ENCODE data around the gene EFNA5.
A peak's percentile ranks its signal among the peaks of the same experiment; 100 is the strongest.

Gene EFNA5

GRCh38 chr5:107672211-107673038 is 1.7 kb upstream of the EFNA5 start:
- DNase-seq = peak; percentile 73

GRCh38 chr5:107671742-107672210 is 1.0 kb upstream of the EFNA5 start:
- peak; percentile 43 for DNase-seq

DNA sequence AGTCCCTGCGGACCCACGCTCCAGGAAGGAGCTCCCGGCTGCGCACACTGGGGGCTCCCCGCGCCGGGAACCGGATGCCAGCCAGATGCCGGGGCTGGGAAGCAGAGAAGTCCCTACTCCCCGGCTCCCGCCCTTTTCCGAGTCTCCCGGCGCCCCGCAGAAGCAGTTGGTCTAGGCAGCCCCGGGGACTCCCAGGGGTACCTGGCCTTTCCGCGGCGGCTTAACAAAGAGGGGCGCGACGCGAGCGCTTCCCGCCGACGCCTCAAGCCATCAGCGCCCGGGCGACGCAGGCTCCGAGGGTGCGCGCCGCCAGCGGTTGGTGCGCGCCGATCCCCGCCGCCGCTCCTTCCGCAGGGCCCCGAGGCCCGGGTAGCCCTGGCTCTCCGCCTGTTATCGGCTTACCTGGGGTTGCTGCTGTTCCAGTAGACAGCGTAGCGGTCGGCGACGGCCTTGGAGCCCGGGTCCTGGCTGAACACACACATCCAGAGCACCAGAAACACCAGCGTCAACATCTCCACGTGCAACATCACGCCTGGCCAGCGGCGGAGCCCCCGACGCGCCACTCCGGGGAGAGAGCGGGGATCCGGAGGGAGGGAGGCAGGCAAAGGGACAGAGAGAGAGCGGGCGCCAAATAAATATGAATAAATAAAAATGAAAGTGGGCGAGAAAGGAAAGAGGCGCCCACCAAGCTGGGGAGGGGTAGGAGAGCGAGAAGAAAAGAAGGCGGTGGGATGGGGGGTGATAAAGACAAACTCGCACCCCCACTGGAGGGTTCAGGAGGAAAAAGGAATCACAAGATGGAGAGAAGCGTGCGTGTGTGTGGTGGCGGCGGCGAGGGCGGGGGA is 428 bp downstream of the EFNA5 start:
- no peak for DNase-seq

- peak; percentile 37 for DNase-seq
Observed at GRCh38 chr5:107669096-107670031, 1.4 kb downstream of the EFNA5 start.

GRCh38 chr5:107668154-107669095 is 2.3 kb downstream of the EFNA5 start:
- no peak for DNase-seq

DNA sequence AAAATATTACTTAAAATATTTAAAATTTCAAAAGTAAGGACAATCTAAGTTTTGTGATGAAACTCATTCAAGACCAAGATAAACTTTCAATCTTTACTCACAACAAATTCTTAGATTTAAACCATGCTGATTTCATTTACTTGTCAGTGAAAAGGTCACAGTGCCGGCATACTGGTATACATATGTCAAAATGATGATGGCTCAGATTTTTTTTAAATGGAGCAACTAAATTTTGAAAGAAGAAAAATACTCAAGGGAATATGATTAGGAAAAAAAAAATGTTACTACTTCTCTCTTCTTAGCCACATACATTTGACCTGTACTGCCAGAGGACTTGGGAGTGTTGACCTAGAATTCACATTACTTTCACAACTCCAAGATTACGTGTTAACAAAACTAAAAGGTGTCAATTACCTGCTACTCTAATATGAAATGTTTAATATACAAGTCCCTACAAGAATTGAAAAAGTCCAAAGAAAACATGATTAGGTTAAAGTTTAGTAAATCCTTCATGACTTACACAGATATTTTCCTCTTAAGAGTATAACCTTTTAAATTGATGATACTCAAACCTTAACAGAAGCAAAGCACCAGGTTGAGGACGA is 4.6 kb downstream of the EFNA5 start:
- no peak for DNase-seq

DNA sequence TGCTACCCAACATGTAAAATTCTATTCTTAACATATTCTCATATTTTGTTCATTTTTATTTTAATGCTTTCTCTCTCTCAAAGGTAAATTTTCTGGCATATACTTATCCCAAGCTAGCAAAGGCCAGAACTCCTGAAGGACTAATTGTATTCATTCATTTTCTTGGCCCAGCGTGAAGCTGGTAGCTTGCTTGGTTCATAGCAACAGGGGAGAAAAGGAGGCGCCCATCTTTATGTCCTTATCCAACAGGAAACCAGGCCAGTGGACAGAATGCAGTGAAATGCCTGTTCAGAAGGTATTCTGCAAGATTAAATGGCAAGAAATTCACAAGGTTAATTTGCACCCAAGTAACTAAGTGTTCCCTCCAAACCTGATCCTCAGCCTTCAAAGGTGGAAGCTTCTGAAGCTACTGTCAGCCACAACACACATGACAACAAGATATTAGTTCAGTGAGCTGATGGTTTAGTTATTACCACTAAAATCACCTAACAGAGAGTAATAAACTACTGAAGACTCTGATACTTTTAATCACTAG is 5.6 kb downstream of the EFNA5 start:
- DNase-seq = no peak

DNA sequence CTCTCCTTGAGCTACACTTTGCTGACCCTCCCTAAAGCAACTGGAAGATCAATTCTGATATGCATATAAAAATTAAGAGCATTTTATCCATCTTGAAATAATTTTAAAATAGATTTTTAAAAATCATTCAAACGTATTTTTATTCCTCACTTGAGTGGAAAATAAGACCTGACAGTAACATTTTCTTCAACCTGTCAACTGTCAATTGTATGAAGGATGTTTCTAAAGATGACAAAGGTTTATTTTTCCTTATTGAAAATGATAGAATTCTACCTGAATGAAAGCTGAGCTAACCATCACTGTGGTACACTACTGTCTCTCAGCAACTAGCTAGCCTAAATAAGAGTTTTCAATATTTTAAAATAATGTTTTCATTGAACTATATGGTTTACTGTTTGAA is 7.0 kb downstream of the EFNA5 start:
- DNase-seq = no peak

- no peak for DNase-seq
Observed at GRCh38 chr5:107661650-107662044, 9.1 kb downstream of the EFNA5 start.

DNA sequence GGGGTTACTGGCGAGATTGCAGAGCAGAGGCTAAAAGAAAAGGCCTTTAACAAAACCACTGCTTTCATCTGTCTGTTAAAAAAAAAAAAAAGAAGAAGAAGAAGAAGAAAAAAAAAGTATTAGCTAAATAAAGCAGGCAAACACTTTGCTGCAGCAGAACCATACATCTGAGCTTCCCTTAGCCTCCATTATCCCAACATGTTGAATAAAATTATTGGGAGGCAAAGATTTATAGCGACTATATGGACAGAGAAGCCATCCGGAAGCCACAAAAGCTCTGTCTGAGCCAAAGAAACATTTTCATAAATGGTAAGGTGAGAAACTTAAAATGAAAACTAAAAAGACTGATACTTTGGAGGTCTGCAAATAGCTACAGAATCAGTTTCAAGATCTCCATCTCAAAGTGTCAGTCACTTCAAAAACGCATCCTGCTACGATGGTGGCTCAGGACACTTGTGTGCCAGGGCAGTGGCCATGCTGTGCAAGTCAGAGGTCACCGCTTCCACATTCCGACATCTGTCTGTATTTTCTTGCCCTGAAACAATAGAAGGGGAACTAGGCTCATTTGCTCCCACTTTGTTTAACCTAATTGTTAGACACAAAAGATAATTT is 9.6 kb downstream of the EFNA5 start:
- DNase-seq = no peak

GRCh38 chr5:107658528-107658927 is 12.2 kb downstream of the EFNA5 start:
- no peak for DNase-seq

- DNase-seq = no peak
Observed at GRCh38 chr5:107655831-107656230, 14.9 kb downstream of the EFNA5 start.

- no peak for DNase-seq
Observed at GRCh38 chr5:107654827-107655226, 15.9 kb downstream of the EFNA5 start.

DNA sequence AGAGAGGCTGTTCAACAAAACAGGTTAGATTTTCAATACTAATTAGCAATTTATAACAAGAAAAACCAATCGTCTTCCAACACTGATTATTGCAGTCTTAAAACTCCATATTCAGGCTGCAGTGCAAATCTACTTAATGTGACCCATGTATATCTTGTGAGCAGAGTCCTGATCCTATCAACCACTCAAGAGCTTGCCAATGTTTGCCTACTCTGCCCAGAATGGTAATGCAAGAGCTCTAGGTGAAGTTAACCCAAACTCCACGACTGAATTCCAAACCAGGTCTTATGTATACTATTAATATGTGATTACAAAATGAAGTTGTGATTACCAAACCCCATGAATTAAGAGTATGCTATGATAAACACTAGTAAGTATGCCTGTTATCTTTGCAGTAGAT is 17.1 kb downstream of the EFNA5 start:
- no peak for DNase-seq

- DNase-seq = no peak
Observed at GRCh38 chr5:107652839-107653607, 17.7 kb downstream of the EFNA5 start.

DNA sequence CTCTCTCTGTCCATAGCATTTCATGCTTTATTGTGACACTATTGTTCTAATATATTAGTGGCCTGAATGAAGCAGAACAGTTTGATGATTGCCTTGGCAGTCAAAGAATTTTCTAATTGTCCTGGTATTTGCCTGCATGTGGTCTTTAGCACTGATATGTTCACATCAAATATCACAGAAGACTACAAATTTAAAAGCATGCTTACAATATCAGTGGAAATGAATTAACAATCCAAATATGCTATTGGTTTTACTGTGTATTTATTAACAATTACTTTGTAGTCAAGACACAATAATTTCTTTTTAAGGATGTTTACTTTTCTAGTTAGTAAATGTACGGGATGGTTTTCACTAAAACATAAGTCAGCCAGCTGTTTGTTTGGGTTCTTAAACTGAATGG is 18.3 kb downstream of the EFNA5 start:
- DNase-seq = no peak

GRCh38 chr5:107651325-107651724 is 19.4 kb downstream of the EFNA5 start:
- DNase-seq = no peak

GRCh38 chr5:107646418-107646817 is 24.3 kb downstream of the EFNA5 start:
- no peak for DNase-seq

- no peak for DNase-seq
Observed at GRCh38 chr5:107640568-107640967, 30.2 kb downstream of the EFNA5 start.

DNA sequence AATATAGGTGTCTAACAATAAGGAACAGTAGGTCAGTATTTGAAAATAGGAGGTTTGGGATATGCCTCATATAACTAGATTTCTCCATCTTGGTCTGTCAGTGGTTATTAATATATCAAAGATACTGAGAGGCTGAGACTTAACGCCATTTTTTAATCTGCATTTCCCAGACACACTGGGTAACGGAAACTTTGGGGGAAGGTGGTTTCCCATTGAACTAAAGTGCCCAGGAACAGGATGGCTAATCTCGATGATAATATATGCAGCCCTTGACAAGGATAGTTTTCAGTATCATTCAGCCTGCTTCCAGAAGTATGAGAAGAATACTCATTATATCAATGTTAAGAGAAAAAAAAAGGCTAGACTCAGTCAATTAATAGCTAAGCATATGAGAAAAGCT is 30.7 kb downstream of the EFNA5 start:
- DNase-seq = no peak
